ENCODE measurements around the gene ZC3H4. TPM values are rescaled to one million over a fixed set of nuclear protein-coding genes. Genes with fewer than 3 reads are reported as not detected.

Gene ZC3H4
- total RNA-seq, 4 donors from 2014 or later: 26.2 to 34.7 (median 30.2) TPM

DNA sequence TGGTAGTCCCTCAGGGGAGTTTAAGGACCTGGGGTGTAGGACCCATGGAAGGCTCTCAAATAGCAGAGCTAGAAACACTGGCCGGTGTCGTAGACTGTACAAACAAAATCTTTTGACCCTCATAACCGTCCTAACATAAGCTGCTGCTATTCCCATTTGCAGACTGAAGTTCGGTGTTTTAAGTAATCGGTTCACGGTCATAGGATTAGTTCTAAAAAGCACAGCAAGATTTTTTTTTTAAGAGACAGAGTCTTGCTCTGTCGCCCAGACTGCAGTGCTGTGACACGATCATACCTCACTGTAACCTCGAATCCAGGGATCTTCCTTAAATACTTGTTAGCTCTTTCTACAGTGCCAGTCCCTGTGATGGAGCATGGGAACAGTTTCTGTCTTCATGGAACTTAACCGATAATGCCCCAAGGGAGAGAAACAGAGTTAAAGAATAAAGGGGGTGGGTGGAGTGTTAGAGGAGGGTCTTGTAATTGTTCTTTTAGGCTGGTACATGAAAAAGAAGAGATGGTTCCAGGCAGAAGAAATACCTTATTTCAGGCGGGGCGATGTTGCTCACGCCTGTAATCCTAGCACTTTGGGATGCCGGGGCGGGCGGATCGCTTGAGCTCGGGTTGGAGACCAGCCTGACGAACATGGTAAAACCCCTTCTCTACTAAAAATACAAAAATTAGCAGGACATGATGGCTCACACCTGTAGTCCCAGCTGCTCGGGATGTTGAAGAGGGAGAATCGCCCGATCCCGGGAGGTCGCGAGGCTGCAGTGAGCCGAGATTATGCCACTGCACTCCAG is 475 bp upstream of the ZC3H4 start:
- no peak for TF ChIP-seq POLR2AphosphoS5 (IDR thresholded peaks at IDR 0.05)
- no peak for TF ChIP-seq EP300 (IDR thresholded peaks at IDR 0.05)
- TF ChIP-seq POLR2A (IDR thresholded peaks at IDR 0.05; ENCODE audit: low read depth): no peak
- TF ChIP-seq, protein P1, sequence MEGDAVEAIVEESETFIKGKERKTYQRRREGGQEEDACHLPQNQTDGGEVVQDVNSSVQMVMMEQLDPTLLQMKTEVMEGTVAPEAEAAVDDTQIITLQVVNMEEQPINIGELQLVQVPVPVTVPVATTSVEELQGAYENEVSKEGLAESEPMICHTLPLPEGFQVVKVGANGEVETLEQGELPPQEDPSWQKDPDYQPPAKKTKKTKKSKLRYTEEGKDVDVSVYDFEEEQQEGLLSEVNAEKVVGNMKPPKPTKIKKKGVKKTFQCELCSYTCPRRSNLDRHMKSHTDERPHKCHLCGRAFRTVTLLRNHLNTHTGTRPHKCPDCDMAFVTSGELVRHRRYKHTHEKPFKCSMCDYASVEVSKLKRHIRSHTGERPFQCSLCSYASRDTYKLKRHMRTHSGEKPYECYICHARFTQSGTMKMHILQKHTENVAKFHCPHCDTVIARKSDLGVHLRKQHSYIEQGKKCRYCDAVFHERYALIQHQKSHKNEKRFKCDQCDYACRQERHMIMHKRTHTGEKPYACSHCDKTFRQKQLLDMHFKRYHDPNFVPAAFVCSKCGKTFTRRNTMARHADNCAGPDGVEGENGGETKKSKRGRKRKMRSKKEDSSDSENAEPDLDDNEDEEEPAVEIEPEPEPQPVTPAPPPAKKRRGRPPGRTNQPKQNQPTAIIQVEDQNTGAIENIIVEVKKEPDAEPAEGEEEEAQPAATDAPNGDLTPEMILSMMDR (IDR thresholded peaks at IDR 0.05): no peak
- WGBS: 40% methylated on average over 24 of the region's 26 CpGs
- peaks cover 9 to 29% (median 24%) of the 10 kb centered on the region in 4 donors for H3K4me1 ChIP-seq
- H3K27ac ChIP-seq (replicated peaks in 1 of 4): peak overlapping the region; percentile 100
- no peaks in the 10 kb centered on the region for H3K9me3 ChIP-seq
- no peak for DNase-seq (ENCODE audit: extremely low spot score)
- H3K27me3 ChIP-seq: no peaks in the 10 kb centered on the region
- H3K36me3 ChIP-seq: no peaks in the 10 kb centered on the region
- peak overlapping the region; percentile 94 to 98 (median 96) for H3K4me3 ChIP-seq
- intact Hi-C loops (cut with DNase I): no loop called here

DNA sequence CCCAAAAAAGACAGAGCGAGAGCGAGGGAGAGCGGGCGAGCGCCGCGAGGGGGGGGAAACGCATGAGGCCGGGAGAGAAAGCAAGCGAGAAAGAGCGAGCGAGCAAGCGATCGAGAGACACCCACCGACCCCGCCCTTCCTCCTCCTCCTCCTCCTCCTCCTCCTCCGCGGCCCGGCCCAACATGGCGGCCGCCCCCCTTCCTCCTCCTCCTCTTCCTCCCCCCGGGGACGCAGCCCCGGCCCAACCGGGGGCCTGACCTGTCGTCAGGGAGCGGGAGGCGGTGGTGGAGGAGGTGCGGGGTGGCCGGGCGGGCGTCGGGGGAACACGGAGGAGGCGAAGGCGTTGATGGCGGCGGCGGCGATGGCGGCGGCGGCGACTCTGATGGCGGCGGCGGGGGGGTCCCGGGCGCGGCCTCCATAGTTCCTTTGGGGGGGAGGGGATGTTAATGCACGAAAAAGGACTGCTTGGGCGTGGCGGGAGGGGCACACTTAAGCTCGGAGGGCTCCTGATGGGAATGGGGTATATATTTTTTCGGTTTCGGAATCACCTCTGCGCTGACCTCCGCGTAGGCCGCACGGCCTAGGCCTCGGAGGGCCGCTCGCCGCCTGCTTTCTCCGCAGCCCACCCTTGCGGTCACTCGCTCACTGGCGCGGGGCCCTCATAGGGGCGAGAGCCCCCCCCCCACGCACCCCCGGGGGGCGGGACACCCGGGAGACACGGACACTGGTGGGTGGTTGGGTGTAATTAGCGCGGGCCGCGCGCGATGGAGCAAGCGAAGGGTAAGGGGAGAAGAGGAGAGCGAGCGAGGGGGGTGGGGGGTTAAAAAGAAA is 1.2 kb downstream of the ZC3H4 start:
- H3K36me3 ChIP-seq: no peaks in the 10 kb centered on the region
- H3K9me3 ChIP-seq: no peaks in the 10 kb centered on the region
- intact Hi-C loops (cut with DNase I): no loop called here
- H3K4me1 ChIP-seq: peaks cover 22 to 45% (median 40%) of the 10 kb centered on the region in 4 donors
- peak overlapping the region; percentile 94 to 98 (median 96) for H3K4me3 ChIP-seq
- TF ChIP-seq EP300 (IDR thresholded peaks at IDR 0.05) (no peak), POLR2A (IDR thresholded peaks at IDR 0.05; ENCODE audit: low read depth) (peak; percentile 39), POLR2AphosphoS5 (IDR thresholded peaks at IDR 0.05) (peak; percentile 68 to 90)
- TF ChIP-seq, protein P1 (IDR thresholded peaks at IDR 0.05): no peak
- H3K27me3 ChIP-seq: no peaks in the 10 kb centered on the region
- H3K27ac ChIP-seq (replicated peaks in 1 of 4): peak overlapping the region; percentile 100
- 0% methylated on average over 31 of the region's 85 CpGs for WGBS
- DNase-seq (ENCODE audit: extremely low spot score): peak; percentile 98

DNA sequence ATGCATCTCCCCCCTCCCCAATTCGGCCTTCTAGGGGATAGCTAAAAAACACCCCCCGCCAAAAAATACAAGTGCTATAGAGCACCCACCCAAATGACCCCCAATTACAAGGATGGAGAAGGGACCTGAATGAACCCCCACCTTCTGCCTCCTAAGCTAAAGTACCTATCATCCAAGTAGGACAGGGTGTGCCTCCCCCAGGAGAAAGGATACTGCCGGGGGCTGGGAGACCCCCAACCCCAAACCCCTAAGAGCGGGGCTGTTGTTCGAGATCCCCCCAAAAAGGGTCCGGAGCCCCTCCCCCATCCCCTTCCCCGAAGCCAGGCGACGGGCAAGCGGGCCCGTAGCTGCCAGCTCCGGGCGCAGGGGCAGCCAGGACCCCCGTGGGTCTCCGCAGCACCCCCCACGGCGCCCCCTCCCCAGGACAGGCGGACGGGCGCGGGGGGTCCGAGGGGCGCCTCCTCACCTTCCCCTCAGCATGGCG is 1.9 kb downstream of the ZC3H4 start:
- H3K36me3 ChIP-seq: no peaks in the 10 kb centered on the region
- 0% methylated on average over 6 of the region's 24 CpGs for WGBS
- peak overlapping the region; percentile 94 to 98 (median 96) for H3K4me3 ChIP-seq
- no peak for DNase-seq (ENCODE audit: extremely low spot score)
- H3K9me3 ChIP-seq: no peaks in the 10 kb centered on the region
- TF ChIP-seq POLR2AphosphoS5 (IDR thresholded peaks at IDR 0.05) (no peak), EP300 (IDR thresholded peaks at IDR 0.05) (no peak), POLR2A (IDR thresholded peaks at IDR 0.05; ENCODE audit: low read depth) (no peak)
- TF ChIP-seq, protein P1 (IDR thresholded peaks at IDR 0.05): no peak
- no peaks in the 10 kb centered on the region for H3K27me3 ChIP-seq
- intact Hi-C loops (cut with DNase I): no loop called here
- peaks cover 29 to 52% (median 47%) of the 10 kb centered on the region in 4 donors for H3K4me1 ChIP-seq
- peak overlapping the region; percentile 100 for H3K27ac ChIP-seq (replicated peaks in 1 of 4)

DNA sequence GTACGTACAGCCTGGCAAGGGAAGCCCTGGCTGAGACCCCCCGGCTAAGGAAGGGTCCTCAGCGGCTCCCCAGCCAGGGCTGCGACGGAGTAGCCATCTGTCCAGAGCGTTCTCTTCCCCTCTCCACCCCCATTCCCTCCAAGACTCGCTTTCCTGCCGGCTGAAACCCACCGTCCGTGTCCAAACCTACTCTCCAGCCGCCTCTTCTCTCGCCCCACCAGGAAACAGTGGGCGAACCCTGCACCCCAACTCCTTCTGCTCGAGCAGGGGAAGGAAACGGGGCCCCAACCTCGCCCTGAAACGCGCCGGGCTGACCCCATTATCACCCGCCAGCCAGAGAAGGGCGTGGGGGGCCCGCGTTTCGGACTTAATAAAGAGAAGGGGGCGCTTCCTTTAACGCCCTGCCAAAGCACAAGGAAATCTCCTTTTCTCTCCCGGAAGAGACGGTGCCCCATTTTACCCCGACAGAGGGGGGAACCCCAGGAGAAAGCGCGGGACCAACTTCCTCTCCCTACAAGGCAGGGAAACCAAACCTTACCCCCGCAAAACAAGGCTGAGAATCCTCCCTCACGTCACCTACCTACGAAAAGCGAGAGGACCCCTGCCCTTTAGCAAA is 2.5 kb downstream of the ZC3H4 start:
- TF ChIP-seq EP300 (IDR thresholded peaks at IDR 0.05) (no peak), POLR2A (IDR thresholded peaks at IDR 0.05; ENCODE audit: low read depth) (no peak), POLR2AphosphoS5 (IDR thresholded peaks at IDR 0.05) (no peak)
- TF ChIP-seq, protein P1 (IDR thresholded peaks at IDR 0.05): no peak
- peak overlapping the region; percentile 94 to 98 (median 96) for H3K4me3 ChIP-seq
- under 1% methylated on average over 32 of the region's 35 CpGs for WGBS
- peak overlapping the region; percentile 100 for H3K27ac ChIP-seq (replicated peaks in 1 of 4)
- H3K36me3 ChIP-seq: no peaks in the 10 kb centered on the region
- no peak for DNase-seq (ENCODE audit: extremely low spot score)
- H3K9me3 ChIP-seq: no peaks in the 10 kb centered on the region
- H3K4me1 ChIP-seq: peaks cover 35 to 58% (median 53%) of the 10 kb centered on the region in 4 donors
- intact Hi-C loops (cut with DNase I): no loop called here
- H3K27me3 ChIP-seq: no peaks in the 10 kb centered on the region
